ENCODE data around the gene TRPM7.
"Not testable (repeated sequence)": the region's sequence is repeated elsewhere in the genome, so short reads cannot be mapped to it uniquely, and the experiment has no call there.

The TRPM7 gene

GRCh38 chr15:50675535-50676144 lies 11.0 kb downstream of the TRPM7 start:
- no peak for DNase-seq

- DNase-seq, result no peak
Observed at GRCh38 chr15:50670115-50670514, 16.5 kb downstream of the TRPM7 start.

- no peak for DNase-seq
Observed at GRCh38 chr15:50669611-50670010, 17.0 kb downstream of the TRPM7 start.

DNA sequence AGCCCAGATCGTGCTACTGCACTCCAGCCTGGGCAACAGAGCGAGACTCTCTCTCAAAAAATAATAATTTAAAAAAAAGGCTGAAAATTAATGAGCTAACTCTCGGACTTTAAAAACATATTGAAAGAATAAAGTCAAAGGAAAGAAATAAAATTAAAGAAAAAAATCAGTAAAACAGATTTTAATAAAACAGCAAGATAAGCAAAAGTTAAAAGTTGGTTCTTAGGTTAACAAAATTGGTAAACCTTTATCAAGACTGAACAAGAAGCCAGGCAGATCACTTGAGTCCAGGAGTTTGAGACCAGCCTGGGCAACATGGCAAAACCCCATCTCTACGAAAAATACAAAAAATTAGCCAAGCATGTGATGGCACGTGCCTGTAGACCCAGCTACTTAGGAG lies 20.7 kb downstream of the TRPM7 start:
- DNase-seq, result no peak

DNA sequence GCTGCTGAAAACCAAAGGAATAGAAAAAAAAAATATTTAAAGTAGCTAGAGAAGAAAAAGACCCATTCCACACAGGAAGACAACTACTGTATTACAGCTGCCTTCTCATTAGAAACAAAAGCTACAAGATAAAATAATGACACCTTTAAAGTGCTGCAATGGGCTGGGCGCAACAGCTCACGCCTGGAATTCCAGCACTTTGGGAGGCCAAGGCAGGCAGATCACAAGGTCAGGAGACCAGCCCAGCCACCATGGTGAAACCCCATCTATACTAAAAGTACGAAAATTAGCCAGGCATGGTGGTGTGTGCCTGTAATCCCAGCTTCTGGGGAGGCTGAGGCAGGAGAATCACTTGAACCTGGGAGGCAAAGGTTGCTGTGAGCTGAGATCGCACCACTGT lies 31.0 kb downstream of the TRPM7 start:
- DNase-seq, result no peak

GRCh38 chr15:50653156-50653743 lies 33.3 kb downstream of the TRPM7 start:
- no peak for DNase-seq

- DNase-seq, result no peak
Observed at GRCh38 chr15:50652671-50653070, 33.9 kb downstream of the TRPM7 start.

GRCh38 chr15:50641318-50641717 lies 45.3 kb downstream of the TRPM7 start:
- DNase-seq, result no peak

DNA sequence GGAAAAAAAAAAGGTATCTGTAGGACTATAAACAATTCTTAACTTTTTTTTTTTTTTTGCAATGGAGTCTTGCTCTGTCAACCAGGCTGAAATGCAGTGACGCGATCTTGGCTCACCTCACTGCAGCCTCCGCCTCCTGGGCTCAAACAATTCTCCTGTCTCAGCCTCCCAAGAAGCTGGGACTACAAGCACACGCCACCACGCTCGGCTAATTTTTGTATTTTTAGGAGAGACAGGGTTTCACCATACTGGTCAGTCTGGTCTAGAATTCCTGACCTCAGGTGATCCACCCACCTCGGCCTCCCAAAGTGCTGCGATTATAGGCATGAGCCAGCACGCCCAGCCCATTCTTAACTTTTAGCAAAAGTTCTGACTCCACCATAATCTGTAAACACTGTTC lies 50.5 kb downstream of the TRPM7 start:
- DNase-seq, result no peak

DNA sequence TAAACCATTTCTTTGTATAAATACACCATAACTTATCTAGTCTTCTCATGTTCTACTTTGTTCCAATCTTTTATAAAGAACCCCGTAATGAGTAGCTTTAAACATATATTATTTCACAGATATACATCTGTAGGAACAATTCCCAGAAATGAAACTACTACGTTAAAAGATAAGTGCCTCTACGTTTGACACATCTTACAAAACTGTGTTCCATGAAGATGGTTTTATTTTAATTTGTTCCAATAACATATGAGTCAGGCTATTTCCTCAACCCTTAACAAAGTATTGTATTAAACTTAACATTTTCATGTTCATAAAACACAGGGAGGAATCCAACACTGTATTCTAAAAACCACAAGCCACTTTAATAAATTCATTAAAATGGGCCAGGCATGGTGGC lies 52.9 kb downstream of the TRPM7 start:
- DNase-seq, result no peak

- DNase-seq, result no peak
Observed at GRCh38 chr15:50628421-50628820, 58.2 kb downstream of the TRPM7 start.

GRCh38 chr15:50627351-50628055 lies 59.1 kb downstream of the TRPM7 start:
- no peak for DNase-seq

DNA sequence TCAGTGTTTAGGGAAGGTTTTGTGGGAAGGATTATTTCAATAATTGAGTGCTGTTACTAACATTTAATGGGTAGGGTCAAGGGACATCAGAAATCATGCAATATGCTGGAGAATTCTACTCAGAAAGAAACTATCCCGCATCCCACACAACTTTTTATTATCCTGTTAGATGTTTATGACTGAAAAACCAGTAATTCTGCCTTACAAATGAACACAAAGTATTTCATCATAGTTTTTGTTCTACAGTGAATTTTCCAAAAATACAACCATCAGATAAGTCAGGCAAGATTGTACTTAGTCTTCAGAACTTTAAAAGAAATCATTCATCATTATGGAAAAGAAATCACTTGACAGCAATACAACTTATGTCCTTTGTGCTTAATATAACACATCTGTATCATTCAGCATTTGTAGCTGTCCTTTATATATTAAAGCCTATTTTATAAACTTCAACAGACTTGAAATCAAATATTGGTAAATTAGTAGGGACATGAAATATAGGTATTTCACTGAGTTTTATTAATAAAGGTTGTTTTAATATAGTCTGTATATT lies 61.9 kb downstream of the TRPM7 start:
- DNase-seq, result no peak

GRCh38 chr15:50622361-50622943 lies 64.1 kb downstream of the TRPM7 start:
- not testable (repeated sequence) for DNase-seq

DNA sequence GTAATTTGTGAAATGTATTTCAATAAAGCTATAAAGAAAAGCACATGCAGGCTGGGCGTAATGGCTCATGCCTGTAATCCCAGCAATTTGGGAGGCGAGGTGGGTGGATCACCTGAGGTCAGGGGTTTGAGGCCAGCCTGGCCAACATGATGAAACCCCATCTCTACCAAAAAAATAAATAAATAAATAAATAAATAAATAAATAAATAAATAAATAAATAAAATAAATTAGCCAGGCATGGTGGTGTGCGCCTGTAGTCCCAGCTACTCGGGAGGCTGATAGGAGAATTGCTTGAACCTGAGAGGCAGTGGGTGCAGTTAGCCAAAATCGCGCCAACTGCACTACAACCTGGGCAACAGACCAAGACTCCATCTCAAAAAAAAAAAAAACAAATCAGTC lies 69.6 kb downstream of the TRPM7 start:
- DNase-seq, result not testable (repeated sequence)

GRCh38 chr15:50616554-50616953 lies 70.0 kb downstream of the TRPM7 start:
- DNase-seq, result not testable (repeated sequence)

- DNase-seq, result no peak
Observed at GRCh38 chr15:50613600-50613999, 73.0 kb downstream of the TRPM7 start.

- no peak for DNase-seq
Observed at GRCh38 chr15:50607129-50607528, 79.5 kb downstream of the TRPM7 start.

- no peak for DNase-seq
Observed at GRCh38 chr15:50605462-50605861, 81.1 kb downstream of the TRPM7 start.

- DNase-seq, result not testable (repeated sequence)
Observed at GRCh38 chr15:50602028-50602427, 84.6 kb downstream of the TRPM7 start.

- DNase-seq, result no peak
Observed at GRCh38 chr15:50594311-50594710, 92.3 kb downstream of the TRPM7 start.

DNA sequence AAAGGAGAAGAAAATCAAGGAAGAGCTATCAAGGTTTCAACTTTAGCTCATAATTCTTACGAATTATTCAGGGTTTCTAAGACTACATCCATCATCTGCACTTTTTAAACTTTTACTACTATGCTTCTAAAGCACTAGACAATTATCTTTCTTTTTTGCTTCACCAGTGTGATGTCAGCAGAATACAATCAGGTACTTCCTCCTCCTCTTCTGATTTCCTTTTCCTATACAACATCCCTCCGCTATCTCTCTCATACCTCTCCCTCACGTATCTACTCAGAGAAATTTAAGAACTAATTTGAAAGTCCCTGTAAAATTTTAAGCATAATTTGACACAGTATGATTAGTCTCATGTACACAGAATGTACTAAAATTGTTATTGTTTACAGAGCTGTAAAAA lies 92.8 kb downstream of the TRPM7 start:
- no peak for DNase-seq
